H1 (cell line): Measurements from ENCODE around the gene TMEM235. TPM values are rescaled to one million over a fixed set of nuclear protein-coding genes. Genes with fewer than 3 reads are reported as not detected.

Experiments used
- CTCF ChIA-PET: fragments of 300-600 bp; sonication (Branson Sonifier 250); formaldehyde crosslinking; loops from one replicate; lab custom pipeline; 2021; ENCODE audit not compliant: partially characterized antibody; lab: Charles Lee
- POLR2A ChIA-PET: fragments of 300-600 bp; sonication (Branson Sonifier 250); formaldehyde crosslinking; loops from one replicate; lab custom pipeline; 2021; ENCODE audit warnings: inconsistent platforms; ENCODE audit not compliant: partially characterized antibody; lab: Charles Lee
- DNase-seq, 2 experiments: peaks; one replicate each; pipeline versions ENCODE4 v3.0.0 to v3.0.0-alpha.2; 2010 to 2022; ENCODE audit warnings: low spot score in 2 of 2, low read depth in 1 of 2, mixed read lengths in 1 of 2
- FAIRE-seq: peaks from 2 replicates; lab custom pipeline; 2011; peaks lifted over from hg19 to GRCh38; lab: Jason Lieb, UNC
- H2AFZ ChIP-seq: 2 replicates; pipeline ENCODE4 v1.8.1; 2012; ENCODE audit warnings: low read length, inconsistent platforms
- H2AK5ac ChIP-seq: 2 replicates; pipeline ENCODE4 v1.6.1; 2013; ENCODE audit warnings: low read depth, low read length
- H2BK120ac ChIP-seq: replicated peaks from 2 replicates; pipeline ENCODE3; 2013; ENCODE audit warnings: low read depth, low read length, inconsistent platforms
- H2BK12ac ChIP-seq: 2 replicates; pipeline ENCODE4 v1.6.1; 2013; ENCODE audit warnings: low read depth, low read length
- H2BK15ac ChIP-seq: 2 replicates; pipeline ENCODE4 v1.6.1; 2013; ENCODE audit warnings: low read length
- H2BK20ac ChIP-seq: 2 replicates; pipeline ENCODE4 v1.6.1; 2013; ENCODE audit warnings: low read length
- H2BK5ac ChIP-seq: 2 replicates; pipeline ENCODE4 v1.6.1; 2013; ENCODE audit warnings: low read depth, low read length
- H3K14ac ChIP-seq: 2 replicates; pipeline ENCODE4 v1.6.1; 2013; ENCODE audit warnings: inconsistent platforms; ENCODE audit not compliant: insufficient read length
- H3K18ac ChIP-seq: 2 replicates; pipeline ENCODE4 v1.6.1; 2013; ENCODE audit warnings: low read length; ENCODE audit errors: extremely low read depth
- H3K23ac ChIP-seq: 2 replicates; pipeline ENCODE4 v1.6.1; 2013; ENCODE audit warnings: inconsistent platforms; ENCODE audit not compliant: insufficient read length
- H3K23me2 ChIP-seq: 2 replicates; pipeline ENCODE4 v1.6.1; 2013; ENCODE audit warnings: low read depth, low read length
- H3K27ac ChIP-seq: 2 replicates; pipeline ENCODE4 v1.6.1; 2011; ENCODE audit warnings: low read depth, low read length, inconsistent platforms
- H3K27me3 ChIP-seq, 4 experiments: replicated peaks in 1 of 4; 1 replicate in 1 of 4; 2 replicates in 3 of 4; pipeline versions ENCODE4 v1.6.1 to v1.8.1; 2011 to 2013; ENCODE audit warnings: low read length in 3 of 4, mild to moderate bottlenecking in 3 of 4, inconsistent platforms in 2 of 4, mixed read lengths in 2 of 4, moderate library complexity in 1 of 4; ENCODE audit not compliant: control insufficient read depth in 3 of 4, insufficient read depth in 3 of 4; ENCODE audit errors: extremely low read depth in 1 of 4
- H3K36me3 ChIP-seq, 4 experiments: 2 replicates each; pipeline versions ENCODE4 v1.6.1 to v1.8.1; 2011 to 2013; ENCODE audit warnings: mild to moderate bottlenecking in 4 of 4, low read length in 3 of 4, moderate library complexity in 2 of 4, control low read depth in 1 of 4, inconsistent platforms in 1 of 4; ENCODE audit not compliant: insufficient read depth in 4 of 4, control insufficient read depth in 2 of 4
- H3K4ac ChIP-seq: replicated peaks from 2 replicates; pipeline ENCODE3; 2013; ENCODE audit warnings: low read length, low read depth, mixed read lengths, inconsistent platforms; ENCODE audit not compliant: insufficient read length
- H3K4me1 ChIP-seq, 4 experiments: replicated peaks in 1 of 4; 1 replicate in 1 of 4; 2 replicates in 3 of 4; pipeline versions ENCODE4 v1.6.1 to v1.8.1; 2011 to 2013; ENCODE audit warnings: low read length in 3 of 4, inconsistent platforms in 2 of 4, mixed read lengths in 1 of 4; ENCODE audit not compliant: insufficient read depth in 4 of 4, control insufficient read depth in 3 of 4
- H3K4me2 ChIP-seq, 2 experiments: 2 replicates each; pipeline versions ENCODE4 v1.6.1 to v1.8.1; 2011 to 2013; ENCODE audit warnings: low read depth in 2 of 2, low read length in 2 of 2, control low read depth in 1 of 2, inconsistent platforms in 1 of 2, mild to moderate bottlenecking in 1 of 2; ENCODE audit not compliant: insufficient read depth in 1 of 2
- H3K4me3 ChIP-seq, 4 experiments: fragments of 200-600, 300-600 bp in 1 of 4; sonication (generic), shearing (Covaris generic), sonication (Bioruptor Twin) in 1 of 4; 2 replicates each; pipeline versions ENCODE4 v1.5.1 to v1.8.1; 2011 to 2016; ENCODE audit warnings: low read length in 4 of 4, low read depth in 3 of 4, control low read depth in 2 of 4, inconsistent platforms in 2 of 4, mild to moderate bottlenecking in 2 of 4, mixed read lengths in 1 of 4, moderate library complexity in 1 of 4; ENCODE audit not compliant: insufficient read depth in 2 of 4; ENCODE audit errors: extremely low read depth in 1 of 4
- H3K56ac ChIP-seq: replicated peaks from 2 replicates; pipeline ENCODE3; 2013; ENCODE audit warnings: low read depth, mild to moderate bottlenecking, mixed read lengths, low read length, inconsistent platforms; ENCODE audit not compliant: insufficient read length
- H3K79me1 ChIP-seq: 2 replicates; pipeline ENCODE4 v1.6.1; 2013; ENCODE audit warnings: low read depth, low read length, control low read depth
- H3K79me2 ChIP-seq, 2 experiments: 2 replicates each; pipeline versions ENCODE4 v1.6.1 to v1.8.1; 2012 to 2013; ENCODE audit warnings: low read length in 2 of 2, mild to moderate bottlenecking in 2 of 2, inconsistent platforms in 1 of 2; ENCODE audit not compliant: insufficient read depth in 2 of 2, control insufficient read depth in 1 of 2
- H3K9ac ChIP-seq, 4 experiments: replicated peaks in 1 of 4; 1 replicate in 1 of 4; 2 replicates in 3 of 4; pipeline versions ENCODE4 v1.6.1 to v1.8.1; 2011 to 2013; ENCODE audit warnings: low read depth in 3 of 4, low read length in 3 of 4, control low read depth in 2 of 4, mild to moderate bottlenecking in 2 of 4, moderate library complexity in 2 of 4, inconsistent platforms in 1 of 4; ENCODE audit errors: extremely low read depth in 1 of 4
- H3K9me3 ChIP-seq, 2 experiments: 2 replicates each; pipeline versions ENCODE4 v1.6.1 to v1.8.1; 2012 to 2013; ENCODE audit warnings: mild to moderate bottlenecking in 2 of 2, moderate library complexity in 2 of 2, control low read depth in 1 of 2, inconsistent platforms in 1 of 2, low read depth in 1 of 2, low read length in 1 of 2, mixed read lengths in 1 of 2; ENCODE audit not compliant: insufficient read depth in 2 of 2
- H4K20me1 ChIP-seq, 2 experiments: replicated peaks in 1 of 2; 2 replicates each; pipeline versions ENCODE3 to v1.8.1; 2011 to 2013; ENCODE audit warnings: inconsistent platforms in 2 of 2, low read length in 2 of 2, mild to moderate bottlenecking in 1 of 2; ENCODE audit not compliant: insufficient read depth in 2 of 2, control insufficient read depth in 1 of 2
- H4K5ac ChIP-seq: 2 replicates; pipeline ENCODE4 v1.6.1; 2013; ENCODE audit warnings: low read length, low read depth, mixed read lengths, inconsistent platforms; ENCODE audit not compliant: insufficient read length
- H4K8ac ChIP-seq: 2 replicates; pipeline ENCODE4 v1.8.0; 2013; ENCODE audit warnings: mild to moderate bottlenecking, moderate library complexity, low read length, inconsistent platforms; ENCODE audit not compliant: insufficient read depth; ENCODE audit errors: extremely low read depth
- H4K91ac ChIP-seq: replicated peaks from 2 replicates; pipeline ENCODE3; 2013; ENCODE audit warnings: low read length, mixed read lengths, inconsistent platforms; ENCODE audit not compliant: insufficient read length
- ATF2 ChIP-seq: IDR thresholded peaks from 2 replicates; pipeline ENCODE4 v1.6.1; 2012; ENCODE audit warnings: low read length, inconsistent platforms
- FOSL1 ChIP-seq: IDR thresholded peaks from 2 replicates; pipeline ENCODE4 v1.6.1; 2011; ENCODE audit warnings: mild to moderate bottlenecking, low read depth, low read length, moderate library complexity; ENCODE audit not compliant: insufficient read depth
- GABPA ChIP-seq: IDR thresholded peaks from 2 replicates; pipeline ENCODE4 v1.6.1; 2011; ENCODE audit warnings: mild to moderate bottlenecking, low read length, moderate library complexity, borderline replicate concordance; ENCODE audit not compliant: insufficient read depth
- JUND ChIP-seq: IDR thresholded peaks from 2 replicates; pipeline ENCODE4 v1.6.1; 2011; ENCODE audit warnings: mild to moderate bottlenecking, improper control_type of control experiment, low read length
- POU5F1 ChIP-seq: IDR thresholded peaks from 2 replicates; pipeline ENCODE4 v1.6.1; 2011; ENCODE audit warnings: low read depth, mild to moderate bottlenecking, low read length, moderate library complexity
- SAP30 ChIP-seq: fragments of 300-600 bp; sonication (generic); IDR thresholded peaks from 2 replicates; pipeline ENCODE4 v1.7.1; 2012; ENCODE audit warnings: low read length, moderate library complexity, mild to moderate bottlenecking, inconsistent platforms; ENCODE audit not compliant: insufficient read depth, insufficient replicate concordance
- SP2 ChIP-seq: IDR thresholded peaks from 2 replicates; pipeline ENCODE4 v1.6.1; 2012; ENCODE audit warnings: mild to moderate bottlenecking, low read length, inconsistent platforms
- TAF1 ChIP-seq: IDR thresholded peaks from 2 replicates; pipeline ENCODE4 v1.6.1; 2011; ENCODE audit warnings: mild to moderate bottlenecking, low read depth, low read length
- ZNF274 ChIP-seq: IDR thresholded peaks from 2 replicates; pipeline ENCODE4 v1.7.0; 2012; ENCODE audit warnings: low read length, borderline replicate concordance; ENCODE audit errors: extremely low read depth
- WGBS, 2 experiments: shearing (Covaris generic) in 1 of 2; methylation state at CpG; one replicate each; pipeline versions ENCODE4 v1.1.6 to v1.1.7; 2013 to 2015; ENCODE audit warnings: low lambda C conversion rate in 2 of 2, mixed read lengths in 2 of 2, inconsistent platforms in 1 of 2, low coverage in 1 of 2, missing lambda C conversion rate in 1 of 2; ENCODE audit not compliant: insufficient replicate concordance in 2 of 2, insufficient coverage in 1 of 2, insufficient read length in 1 of 2; ENCODE audit errors: extremely low coverage in 1 of 2, missing lambda C conversion rate in 1 of 2; 5-methylcytosine and 5-hydroxymethylcytosine counted together
- polyA plus RNA-seq, 7 experiments: library from polyadenylated mRNA; depleted of rRNA in 3 of 7; stranded (reverse) in 5 of 7; unstranded in 2 of 7; fragments of >200 nt in 5 of 7; fragments of 200-250 nt in 2 of 7; gene quantifications; 1 replicate in 5 of 7; 2 replicates in 1 of 7; 4 replicates in 1 of 7; pipeline versions ENCODE4 v1.2.1 to v1.2.3, GENCODE V29; 2011 to 2013; ENCODE audit warnings: missing spikeins in 2 of 7, mixed read lengths in 2 of 7
- total RNA-seq: library from RNA; stranded (reverse); fragmentation: NEBNext Ultra II Directional; extraction: Animal tissue kit (Norgen Biotek cat#: 25700); gene quantifications from 2 replicates; pipeline ENCODE4 v1.2.1, GENCODE V29; 2021

Gene TMEM235
- total and polyA plus RNA-seq, 2 of the 8 experiments (the other 6 are each of a cell fraction or from before 2014, with no cell fraction given), result 0.05 to 0.15 TPM

- ChIA-PET POLR2A (interaction anchor here (0.7 to 3.1 kb wide), 6 partner anchors 13 to 77 kb away, joined by 3 to 19 read pairs (median 6); no protein-coding TSS in a partner anchor), CTCF (interaction anchor here (0.7 to 5.6 kb wide), 56 partner anchors 8 to 247 kb away, joined by 3 to 53 read pairs (median 6); partner anchors contain the start of genes BIRC5 and TMEM235)
- Histone ChIP-seq H4K5ac (no peak overlapping the region), H2BK120ac (peak overlapping the region; percentile 41), H2BK20ac (no peak overlapping the region), H4K20me1 (no peaks in the 10 kb centered on the region), H3K9me3 (no peaks in the 10 kb centered on the region), H2BK15ac (peak overlapping the region; percentile 66; the same call in 1 of the 2 replicates), H4K91ac (peak overlapping the region; percentile 42), H3K79me1 (no peaks in the 10 kb centered on the region), H3K27me3 (no peaks in the 10 kb centered on the region), H3K4me3 (peak overlapping the region in 3 of 4 experiments; percentile 6 to 23 (median 17); a peak in 1 of 8 replicates), H3K9ac (no peak overlapping the region), H3K79me2 (no peaks in the 10 kb centered on the region), H3K23ac (no peak overlapping the region), H3K23me2 (peaks cover 4% of the 10 kb centered on the region; the same call in 1 of the 2 replicates), H3K27ac (no peak overlapping the region), H3K14ac (no peak overlapping the region), H2BK12ac (peak overlapping the region; percentile 97), H3K18ac (peak overlapping the region; percentile 24), H3K36me3 (no peaks in the 10 kb centered on the region), H3K4me2 (peak overlapping the region in 1 of 2 experiments; percentile 18; a peak in 1 of 4 replicates), H2BK5ac (peak overlapping the region; percentile 30; the same call in 1 of the 2 replicates), H3K4ac (no peak overlapping the region), H3K4me1 (peaks cover 0 to 23% (median 13%) of the 10 kb centered on the region in 4 experiments; a peak in 5 of 7 replicates), H2AFZ (no peak overlapping the region), H2AK5ac (no peak overlapping the region), H3K56ac (no peak overlapping the region), H4K8ac (peak overlapping the region; percentile 74)
- FAIRE-seq (no peak), DNase-seq (no peak)
- 82% methylated on average over 19 of the region's 20 CpGs; no CpG with 5 or more reads in 1 of the 2 experiments for WGBS, 2 experiments
- TF ChIP-seq FOSL1 (no peak), JUND (no peak), GABPA (no peak), TAF1 (no peak), SAP30 (no peak), POU5F1 (no peak), ZNF274 (no peak), SP2 (no peak), ATF2 (no peak)
Observed at GRCh38 chr17:78249818-78250806, 18.7 kb downstream of the TMEM235 start.
